Amniotic epithelial cell (primary cell): Measurements from ENCODE around the gene KLHL10.

Experiments
- DNase-seq: peaks from one replicate; pipeline ENCODE4 v3.0.0-alpha.2; 2010; ENCODE audit warnings: low read depth

KLHL10 gene

GRCh38 chr17:41895617-41896016 lies 58.0 kb downstream of the KLHL10 start:
- DNase-seq = no peak

- no peak for DNase-seq
These were observed 59.1 kb downstream of the KLHL10 start for GRCh38 chr17:41896726-41897125.
